GM23248 (cell line): ENCODE results near the gene OR1J1. TPM values are rescaled to one million over a fixed set of nuclear protein-coding genes. Genes with fewer than 3 reads are reported as not detected.

Source experiments
- DNase-seq: peaks from one replicate; pipeline ENCODE4 v3.0.0-alpha.2; 2015
- H2AFZ ChIP-seq: fragments of 200-600 bp; sonication (generic); 2 replicates; pipeline ENCODE4 v1.6.1; 2016; ENCODE audit warnings: antibody characterized with exemption
- H3F3A ChIP-seq: fragments of 200-600 bp; sonication (generic); 2 replicates; pipeline ENCODE4 v1.6.1; 2016; ENCODE audit warnings: mild to moderate bottlenecking, antibody characterized with exemption, mixed run types; ENCODE audit not compliant: insufficient read depth
- H3K27ac ChIP-seq: fragments of 200-600 bp; sonication (generic); 2 replicates; pipeline ENCODE4 v1.5.1; 2016; ENCODE audit warnings: mild to moderate bottlenecking
- H3K27me3 ChIP-seq: fragments of 200-600 bp; sonication (generic); replicated peaks from 2 replicates; pipeline ENCODE4 v1.6.1; 2016; ENCODE audit warnings: mild to moderate bottlenecking; ENCODE audit not compliant: insufficient read depth
- H3K36me3 ChIP-seq: fragments of 200-600 bp; sonication (generic); 2 replicates; pipeline ENCODE4 v1.6.1; 2016; ENCODE audit warnings: low read depth, mild to moderate bottlenecking
- H3K4me1 ChIP-seq: fragments of 200-600 bp; sonication (generic); 2 replicates; pipeline ENCODE4 v1.6.1; 2016; ENCODE audit warnings: mild to moderate bottlenecking; ENCODE audit not compliant: insufficient read depth
- H3K4me2 ChIP-seq: fragments of 200-600 bp; sonication (generic); one replicate; pipeline ENCODE4 v1.6.1; 2016; ENCODE audit warnings: mild to moderate bottlenecking; ENCODE audit not compliant: unreplicated experiment
- H3K4me3 ChIP-seq: fragments of 200-600 bp; sonication (generic); 2 replicates; pipeline ENCODE4 v1.5.1; 2016; ENCODE audit warnings: mild to moderate bottlenecking
- H3K79me2 ChIP-seq: fragments of 200-600 bp; sonication (generic); 2 replicates; pipeline ENCODE4 v1.6.1; 2016; ENCODE audit warnings: mild to moderate bottlenecking; ENCODE audit not compliant: insufficient read depth
- H3K9ac ChIP-seq: fragments of 200-600 bp; sonication (generic); 2 replicates; pipeline ENCODE4 v1.6.1; 2016; ENCODE audit warnings: mild to moderate bottlenecking
- H3K9me2 ChIP-seq: fragments of 200-600 bp; sonication (generic); 2 replicates; pipeline ENCODE4 v1.6.1; 2016; ENCODE audit warnings: mixed run types, mild to moderate bottlenecking, moderate library complexity; ENCODE audit not compliant: insufficient read depth
- H3K9me3 ChIP-seq: fragments of 200-600 bp; sonication (generic); one replicate; pipeline ENCODE4 v1.6.1; 2017; ENCODE audit warnings: low read depth
- H4K20me1 ChIP-seq: fragments of 200-600 bp; sonication (generic); 2 replicates; pipeline ENCODE4 v1.6.0; 2016; ENCODE audit not compliant: insufficient read depth
- EZH2 ChIP-seq: fragments of 200-600 bp; sonication (generic); IDR thresholded peaks from 2 replicates; pipeline ENCODE4 v1.6.1; 2018; ENCODE audit warnings: antibody characterized with exemption, mild to moderate bottlenecking; ENCODE audit not compliant: insufficient read depth, poor library complexity, severe bottlenecking
- EZH2phosphoT487 ChIP-seq: fragments of 200-600 bp; sonication (generic); IDR thresholded peaks from 2 replicates; pipeline ENCODE4 v1.6.1; 2018; ENCODE audit warnings: antibody characterized with exemption, moderate library complexity, mild to moderate bottlenecking, low read depth; ENCODE audit not compliant: insufficient read depth
- WGBS, 2 experiments: methylation state at CpG; one replicate each; pipeline ENCODE4 v1.1.6; 2015 to 2017; ENCODE audit warnings: low lambda C conversion rate in 2 of 2, low coverage in 1 of 2; ENCODE audit errors: missing lambda C conversion rate in 2 of 2; 5-methylcytosine and 5-hydroxymethylcytosine counted together
- in situ Hi-C: fragments of 300-500 bp; cut with MboI; formaldehyde crosslinking; loops from 2 replicates; pipeline ENCODE4 v1.15.0; 2020
- polyA plus RNA-seq: library from polyadenylated mRNA; unstranded; fragments of >200 nt; fragmentation: Nextera tagmentation; extraction: Ambion mirVana; gene quantifications from 2 replicates; pipeline ENCODE4 v1.2.1, GENCODE V29; 2016
- total RNA-seq: library from RNA; depleted of rRNA; stranded (reverse); fragments of >200 nt; shearing (Covaris generic); gene quantifications from 2 replicates; pipeline ENCODE4 v1.2.3, GENCODE V29; 2014

The OR1J1 gene
- total and polyA plus RNA-seq, 2 experiments from 2014 or later = 0.19 TPM; not detected in 1

- no peaks in the 10 kb centered on the region for H3K9me2 ChIP-seq
- TF ChIP-seq EZH2phosphoT487 (no peak), EZH2 (no peak)
- no peak overlapping the region for H3K4me3 ChIP-seq
- H3K36me3 ChIP-seq = no peaks in the 10 kb centered on the region
- in situ Hi-C loops = no loop called here
- no peak overlapping the region for H3K27ac ChIP-seq
- no peak for DNase-seq
- H3K9me3 ChIP-seq = no peaks in the 10 kb centered on the region
- peaks cover 17% of the 10 kb centered on the region for H3K4me1 ChIP-seq
- 63 to 73% methylated on average over 3 of the region's 3 CpGs for WGBS, 2 experiments
- no peaks in the 10 kb centered on the region for H3K27me3 ChIP-seq
- H3K79me2 ChIP-seq = peaks cover 43% of the 10 kb centered on the region
- H2AFZ ChIP-seq = no peak overlapping the region
- no peak overlapping the region for H3K9ac ChIP-seq
- no peaks in the 10 kb centered on the region for H4K20me1 ChIP-seq
- no peak overlapping the region for H3K4me2 ChIP-seq
- H3F3A ChIP-seq = peaks cover 2% of the 10 kb centered on the region; the same call in 1 of the 2 replicates
These were observed 3.2 kb downstream of the OR1J1 start for GRCh38 chr9:122474561-122474960.

GRCh38 chr9:122468735-122469134 lies 9.0 kb downstream of the OR1J1 start:
- Histone ChIP-seq H3K9me3 (no peaks in the 10 kb centered on the region), H3F3A (peaks cover 20% of the 10 kb centered on the region), H3K4me1 (peaks cover 26% of the 10 kb centered on the region), H3K4me2 (peak overlapping the region; percentile 82), H3K27ac (peak overlapping the region; percentile 93), H3K9ac (peak overlapping the region; percentile 81), H3K4me3 (peak overlapping the region; percentile 63), H3K27me3 (no peaks in the 10 kb centered on the region), H3K9me2 (no peaks in the 10 kb centered on the region), H2AFZ (peak overlapping the region; percentile 78), H3K36me3 (no peaks in the 10 kb centered on the region), H4K20me1 (no peaks in the 10 kb centered on the region), H3K79me2 (peaks cover 36% of the 10 kb centered on the region)
- in situ Hi-C loops = loop anchor here (5.0 kb wide), 1 partner anchor 344 kb away; no protein-coding TSS in a partner anchor
- DNase-seq = peak; percentile 96
- 2 to 5% methylated on average over 4 of the region's 4 CpGs for WGBS, 2 experiments
- no peak for TF ChIP-seq EZH2phosphoT487
- TF ChIP-seq EZH2 = no peak

GRCh38 chr9:122466456-122466855 lies 11.3 kb downstream of the OR1J1 start:
- Histone ChIP-seq H3F3A (peaks cover 20% of the 10 kb centered on the region), H3K4me2 (no peak overlapping the region), H4K20me1 (no peaks in the 10 kb centered on the region), H3K27ac (no peak overlapping the region), H3K36me3 (no peaks in the 10 kb centered on the region), H3K79me2 (0 out of 2 replicates have a peak, but pooled peaks cover 15% of the 10 kb centered on the region), H3K27me3 (no peaks in the 10 kb centered on the region), H3K9me3 (no peaks in the 10 kb centered on the region), H3K4me1 (peaks cover 26% of the 10 kb centered on the region), H3K4me3 (no peak overlapping the region), H2AFZ (0 out of 2 replicates have a peak overlapping the region, but pooled peaks have one; percentile 2), H3K9ac (no peak overlapping the region), H3K9me2 (no peaks in the 10 kb centered on the region)
- no peak for DNase-seq
- in situ Hi-C loops = loop anchor here (5.0 kb wide), 1 partner anchor 346 kb away; no protein-coding TSS in a partner anchor
- TF ChIP-seq EZH2phosphoT487 (no peak), EZH2 (no peak)
- WGBS, 2 experiments = 68 to 72% methylated on average over 3 of the region's 3 CpGs

- Histone ChIP-seq H3K4me2 (peak overlapping the region; percentile 84), H3K4me1 (peaks cover 25% of the 10 kb centered on the region), H3K4me3 (peak overlapping the region; percentile 76), H3F3A (peaks cover 20% of the 10 kb centered on the region), H4K20me1 (no peaks in the 10 kb centered on the region), H3K27me3 (no peaks in the 10 kb centered on the region), H3K79me2 (0 out of 2 replicates have a peak, but pooled peaks cover 4% of the 10 kb centered on the region), H3K27ac (peak overlapping the region; percentile 43), H3K9ac (peak overlapping the region; percentile 73), H3K9me2 (no peaks in the 10 kb centered on the region), H2AFZ (peak overlapping the region; percentile 84), H3K36me3 (no peaks in the 10 kb centered on the region), H3K9me3 (no peaks in the 10 kb centered on the region)
- peak; percentile 97 for DNase-seq
- no peak for TF ChIP-seq EZH2phosphoT487
- no peak for TF ChIP-seq EZH2
- in situ Hi-C loops = loop anchor here (5.0 kb wide), 1 partner anchor 347 kb away; no protein-coding TSS in a partner anchor
- WGBS, 2 experiments = 10% methylated on average over 10 of the region's 10 CpGs
These were observed 12.8 kb downstream of the OR1J1 start for GRCh38 chr9:122464633-122465567.
